H9 (cell line): ENCODE data around the gene ZNF212. TPM values are rescaled to one million over a fixed set of nuclear protein-coding genes. Genes with fewer than 3 reads are reported as not detected.

Source experiments
- DNase-seq: peaks from one replicate; pipeline ENCODE4 v3.0.0-alpha.2; 2017
- H2AFZ ChIP-seq: one replicate; pipeline ENCODE4 v1.6.1; 2013; ENCODE audit warnings: mild to moderate bottlenecking, low read length, control low read depth, moderate library complexity
- H2AK5ac ChIP-seq: 2 replicates; pipeline ENCODE4 v1.6.1; 2013; ENCODE audit warnings: low read length, control low read depth, mixed read lengths; ENCODE audit not compliant: insufficient read length
- H2BK120ac ChIP-seq: one replicate; pipeline ENCODE4 v1.6.1; 2013; ENCODE audit warnings: low read depth, mild to moderate bottlenecking, low read length, control low read depth, inconsistent platforms; ENCODE audit not compliant: poor library complexity, severe bottlenecking
- H2BK12ac ChIP-seq: 2 replicates; pipeline ENCODE4 v1.6.1; 2013; ENCODE audit warnings: low read length, control low read depth, mixed read lengths, low read depth; ENCODE audit not compliant: insufficient read length
- H2BK15ac ChIP-seq: 2 replicates; pipeline ENCODE4 v1.6.1; 2013; ENCODE audit warnings: low read depth, low read length, control low read depth
- H2BK20ac ChIP-seq: one replicate; pipeline ENCODE4 v1.6.1; 2013; ENCODE audit warnings: low read depth, mild to moderate bottlenecking, low read length, control low read depth, inconsistent platforms; ENCODE audit not compliant: poor library complexity, severe bottlenecking
- H2BK5ac ChIP-seq: 2 replicates; pipeline ENCODE4 v1.6.1; 2013; ENCODE audit warnings: low read length, control low read depth, mixed read lengths; ENCODE audit not compliant: insufficient read length
- H3K14ac ChIP-seq: 2 replicates; pipeline ENCODE4 v1.6.1; 2013; ENCODE audit warnings: low read length, control low read depth; ENCODE audit not compliant: insufficient read depth
- H3K18ac ChIP-seq: 2 replicates; pipeline ENCODE4 v1.6.1; 2013; ENCODE audit warnings: low read depth, mild to moderate bottlenecking, mixed read lengths, low read length, control low read depth; ENCODE audit not compliant: insufficient read length
- H3K23ac ChIP-seq: 2 replicates; pipeline ENCODE4 v1.6.1; 2013; ENCODE audit warnings: low read length, control low read depth, mixed read lengths, low read depth; ENCODE audit not compliant: insufficient read length
- H3K23me2 ChIP-seq: 2 replicates; pipeline ENCODE4 v1.6.1; 2013; ENCODE audit warnings: low read depth, mild to moderate bottlenecking, mixed read lengths, low read length, control low read depth; ENCODE audit not compliant: insufficient read length, poor library complexity, severe bottlenecking
- H3K27ac ChIP-seq: 2 replicates; pipeline ENCODE4 v1.5.1; 2013; ENCODE audit warnings: low read length, control low read depth, mixed read lengths, low read depth; ENCODE audit not compliant: insufficient read length
- H3K27me3 ChIP-seq: 2 replicates; pipeline ENCODE4 v1.6.1; 2013; ENCODE audit warnings: low read length, control low read depth, inconsistent platforms; ENCODE audit not compliant: insufficient read depth
- H3K4ac ChIP-seq: 2 replicates; pipeline ENCODE4 v1.6.1; 2013; ENCODE audit warnings: low read depth, mild to moderate bottlenecking, control low read depth, inconsistent platforms, low read length, moderate library complexity
- H3K4me1 ChIP-seq: 2 replicates; pipeline ENCODE4 v1.6.1; 2013; ENCODE audit warnings: low read length, control low read depth, inconsistent platforms; ENCODE audit not compliant: insufficient read depth
- H3K4me2 ChIP-seq: 2 replicates; pipeline ENCODE4 v1.6.1; 2013; ENCODE audit warnings: low read length, control low read depth, mixed read lengths; ENCODE audit not compliant: insufficient read length, insufficient read depth
- H3K56ac ChIP-seq: 2 replicates; pipeline ENCODE4 v1.6.1; 2013; ENCODE audit warnings: low read depth, mild to moderate bottlenecking, mixed read lengths, low read length, control low read depth; ENCODE audit not compliant: insufficient read length
- H3K79me1 ChIP-seq: 2 replicates; pipeline ENCODE4 v1.6.1; 2013; ENCODE audit warnings: low read depth, mild to moderate bottlenecking, moderate library complexity, low read length, control low read depth, inconsistent platforms; ENCODE audit not compliant: insufficient read depth, poor library complexity, severe bottlenecking
- H3K79me2 ChIP-seq: 2 replicates; pipeline ENCODE4 v1.6.1; 2013; ENCODE audit warnings: low read length, control low read depth, inconsistent platforms; ENCODE audit not compliant: insufficient read depth
- H3K9ac ChIP-seq: 2 replicates; pipeline ENCODE4 v1.6.1; 2013; ENCODE audit warnings: low read length, control low read depth, mixed read lengths; ENCODE audit not compliant: insufficient read length; ENCODE audit errors: extremely low read depth
- H3K9me3 ChIP-seq: one replicate; pipeline ENCODE4 v1.6.1; 2013; ENCODE audit warnings: low read depth, low read length, inconsistent platforms; ENCODE audit not compliant: control insufficient read depth
- H3T11ph ChIP-seq: one replicate; pipeline ENCODE4 v1.6.1; 2013; ENCODE audit warnings: mild to moderate bottlenecking, low read length, control low read depth, inconsistent platforms
- H4K20me1 ChIP-seq: one replicate; pipeline ENCODE4 v1.6.1; 2013; ENCODE audit not compliant: control insufficient read depth, insufficient read length, insufficient read depth
- H4K5ac ChIP-seq: 2 replicates; pipeline ENCODE4 v1.6.1; 2013; ENCODE audit warnings: low read depth, mild to moderate bottlenecking, mixed read lengths, low read length, control low read depth; ENCODE audit not compliant: insufficient read length
- H4K8ac ChIP-seq: replicated peaks from 2 replicates; pipeline ENCODE4 v1.6.1; 2013; ENCODE audit warnings: low read length, control low read depth, mixed read lengths, low read depth; ENCODE audit not compliant: insufficient read length
- H4K91ac ChIP-seq: 2 replicates; pipeline ENCODE4 v1.6.1; 2013; ENCODE audit warnings: low read depth, mild to moderate bottlenecking, moderate library complexity, mixed read lengths, low read length, control low read depth; ENCODE audit not compliant: insufficient read length
- H3K27ac Mint-ChIP-seq, 3 experiments: 2 replicates in 2 of 3; 3 replicates in 1 of 3; pipeline ENCODE4 v1.8.0; 2020 to 2021; ENCODE audit warnings: mixed read lengths in 3 of 3, mild to moderate bottlenecking in 1 of 3, moderate library complexity in 1 of 3
- H3K27me3 Mint-ChIP-seq: 2 replicates; pipeline ENCODE4 v1.8.0; 2021; ENCODE audit warnings: low read depth, mild to moderate bottlenecking, moderate library complexity, mixed read lengths
- H3K36me3 Mint-ChIP-seq, 3 experiments: 2 replicates in 2 of 3; 3 replicates in 1 of 3; pipeline ENCODE4 v1.8.0; 2020 to 2021; ENCODE audit warnings: low read depth in 3 of 3, mixed read lengths in 3 of 3; ENCODE audit not compliant: insufficient read depth in 1 of 3
- H3K4me1 Mint-ChIP-seq, 2 experiments: 2 replicates each; pipeline ENCODE4 v1.8.0; 2020; ENCODE audit warnings: mixed read lengths in 2 of 2
- H3K4me3 Mint-ChIP-seq, 2 experiments: 2 replicates in 1 of 2; 3 replicates in 1 of 2; pipeline ENCODE4 v1.8.0; 2020 to 2021; ENCODE audit warnings: mild to moderate bottlenecking in 2 of 2, mixed read lengths in 2 of 2, moderate library complexity in 1 of 2
- H3K9me3 Mint-ChIP-seq, 2 experiments: 2 replicates in 1 of 2; 3 replicates in 1 of 2; pipeline ENCODE4 v1.8.0; 2020; ENCODE audit warnings: mild to moderate bottlenecking in 2 of 2, mixed read lengths in 2 of 2, moderate library complexity in 1 of 2
- WGBS: extraction: QIAGEN DNeasy Blood & Tissue Kit; methylation state at CpG from one replicate; pipeline ENCODE4 v1.1.7; 2013; ENCODE audit warnings: missing lambda C conversion rate, low lambda C conversion rate, mixed read lengths; ENCODE audit not compliant: insufficient read length; ENCODE audit errors: extremely low coverage; 5-methylcytosine and 5-hydroxymethylcytosine counted together
- total RNA-seq: library from RNA; stranded (reverse); gene quantifications from 2 replicates; pipeline ENCODE4 v1.2.1, GENCODE V29; 2021
- TF ChIP-seq, protein P1 (sequence below): fragments of 200-600 bp; sonication (generic); conservative IDR thresholded peaks from 3 replicates; pipeline ENCODE4 v1.8.0; 2021; ENCODE audit warnings: antibody characterized with exemption, mild to moderate bottlenecking

Gene ZNF212
- total RNA-seq, 1 experiment from 2014 or later, result 21.1 TPM

DNA sequence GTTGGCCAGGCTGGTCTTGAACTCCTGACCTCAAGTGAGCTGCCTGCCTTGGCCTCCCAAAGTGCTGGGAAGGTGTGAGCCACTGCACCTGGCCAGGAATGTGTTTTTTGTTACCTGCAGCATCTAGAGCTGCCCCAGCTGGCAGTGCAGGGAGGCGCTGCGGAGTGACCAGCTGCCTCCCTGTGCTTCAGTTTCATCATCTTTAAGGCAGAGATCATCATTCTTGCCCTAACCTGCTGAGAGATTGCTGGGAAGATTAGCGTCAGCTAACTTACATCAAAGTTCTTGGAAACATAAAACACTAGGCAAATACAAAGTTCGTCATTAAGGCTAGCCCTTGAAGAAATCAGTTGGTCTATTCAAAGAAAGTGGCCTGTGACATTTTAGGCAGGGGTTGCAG is 41.8 kb upstream of the ZNF212 start:
- Histone ChIP-seq H2BK120ac (no peak overlapping the region), H2BK12ac (no peak overlapping the region), H4K5ac (no peak overlapping the region), H3K4me2 (no peak overlapping the region), H4K8ac (no peak overlapping the region), H3K23ac (no peak overlapping the region), H3K27ac (no peak overlapping the region), H4K91ac (no peak overlapping the region), H2AK5ac (no peak overlapping the region), H2AFZ (no peak overlapping the region), H3K23me2 (peaks cover 7% of the 10 kb centered on the region), H3K4me1 (no peaks in the 10 kb centered on the region), H3K79me2 (peaks cover 3% of the 10 kb centered on the region; the same call in 1 of the 2 replicates), H3K9ac (no peak overlapping the region), H2BK20ac (no peak overlapping the region), H3K4ac (no peak overlapping the region), H3T11ph (no peak overlapping the region), H2BK15ac (no peak overlapping the region), H3K9me3 (no peaks in the 10 kb centered on the region), H3K14ac (no peak overlapping the region), H2BK5ac (no peak overlapping the region), H3K27me3 (no peaks in the 10 kb centered on the region), H3K56ac (no peak overlapping the region), H4K20me1 (no peaks in the 10 kb centered on the region), H3K18ac (no peak overlapping the region), H3K79me1 (peaks cover 3% of the 10 kb centered on the region)
- Mint-ChIP-seq H3K4me3 (peak overlapping the region; percentile 89 to 95; a peak in 1 of 5 replicates), H3K4me1 (peaks cover 12 to 21% of the 10 kb centered on the region in 2 experiments), H3K36me3 (peaks cover 34 to 57% (median 52%) of the 10 kb centered on the region in 3 experiments), H3K9me3 (no peaks in the 10 kb centered on the region; a peak in 1 of 5 replicates), H3K27ac (no peak overlapping the region), H3K27me3 (no peaks in the 10 kb centered on the region)
- no peak for DNase-seq
- TF ChIP-seq, protein P1, sequence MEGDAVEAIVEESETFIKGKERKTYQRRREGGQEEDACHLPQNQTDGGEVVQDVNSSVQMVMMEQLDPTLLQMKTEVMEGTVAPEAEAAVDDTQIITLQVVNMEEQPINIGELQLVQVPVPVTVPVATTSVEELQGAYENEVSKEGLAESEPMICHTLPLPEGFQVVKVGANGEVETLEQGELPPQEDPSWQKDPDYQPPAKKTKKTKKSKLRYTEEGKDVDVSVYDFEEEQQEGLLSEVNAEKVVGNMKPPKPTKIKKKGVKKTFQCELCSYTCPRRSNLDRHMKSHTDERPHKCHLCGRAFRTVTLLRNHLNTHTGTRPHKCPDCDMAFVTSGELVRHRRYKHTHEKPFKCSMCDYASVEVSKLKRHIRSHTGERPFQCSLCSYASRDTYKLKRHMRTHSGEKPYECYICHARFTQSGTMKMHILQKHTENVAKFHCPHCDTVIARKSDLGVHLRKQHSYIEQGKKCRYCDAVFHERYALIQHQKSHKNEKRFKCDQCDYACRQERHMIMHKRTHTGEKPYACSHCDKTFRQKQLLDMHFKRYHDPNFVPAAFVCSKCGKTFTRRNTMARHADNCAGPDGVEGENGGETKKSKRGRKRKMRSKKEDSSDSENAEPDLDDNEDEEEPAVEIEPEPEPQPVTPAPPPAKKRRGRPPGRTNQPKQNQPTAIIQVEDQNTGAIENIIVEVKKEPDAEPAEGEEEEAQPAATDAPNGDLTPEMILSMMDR, result no peak
- WGBS, result no CpG with 5 or more reads among the region's 4 CpGs
